ENCODE measurements around the gene PKD1. TPM values are rescaled to one million over a fixed set of nuclear protein-coding genes. Genes with fewer than 3 reads are reported as not detected.
"Not testable (repeated sequence)": the region's sequence is repeated elsewhere in the genome, so short reads cannot be mapped to it uniquely, and the experiment has no call there.

Gene PKD1
- total and polyA plus RNA-seq, 2 of the 13 experiments (the other 11 are each of a cell fraction or from before 2014, with no cell fraction given): 22.1 to 23.0 TPM

GRCh38 chr16:2123706-2124376 is 11.9 kb downstream of the PKD1 start:
- H3K4me1 ChIP-seq (ENCODE audit: insufficient read depth, low read length); H3K4me2 ChIP-seq (ENCODE audit: low read depth, low read length); H3K9me3 ChIP-seq (ENCODE audit: low read length); in situ Hi-C loops (cut with HindIII; ENCODE audit: extremely low pct_ligation_motif_present, low pct_unique_long_range_greater_than_20kb); H3K36me3 ChIP-seq (replicated peaks in 1 of 2; ENCODE audit: control insufficient read depth in 1 of 2, insufficient read depth in 2 of 2, low read length in 2 of 2); ATAC-seq; H3K4me3 ChIP-seq (replicated peaks in 1 of 3; ENCODE audit: insufficient read depth in 1 of 3, low read depth in 2 of 3, low read length in 3 of 3); H4K20me1 ChIP-seq (ENCODE audit: insufficient read depth, low read length); CTCF ChIA-PET (ENCODE audit: low intra/inter-chr PET ratio, low total read pairs); H3K27ac ChIP-seq (ENCODE audit: extremely low read length, insufficient read depth, low read length); FAIRE-seq; H3K9ac ChIP-seq (ENCODE audit: insufficient read depth, low read depth, low read length); BruUV-seq (replicated peaks); intact Hi-C loops (cut with micrococcal nuclease; ENCODE audit: unreplicated experiment); H3K27me3 ChIP-seq (ENCODE audit: control insufficient read depth in 1 of 2, insufficient read depth in 2 of 2, low read length in 2 of 2); H2AFZ ChIP-seq (ENCODE audit: low read length); DNase-seq (ENCODE audit: low spot score); POLR2A ChIA-PET: not testable (repeated sequence)
- peaks cover 14% of the 10 kb centered on the region for H3K79me2 ChIP-seq (ENCODE audit: insufficient read depth, low read length)
- WGBS (ENCODE audit: low lambda C conversion rate): no CpG with 5 or more reads among the region's 27 CpGs

GRCh38 chr16:2122934-2123683 is 12.6 kb downstream of the PKD1 start:
- H3K27me3 ChIP-seq (ENCODE audit: control insufficient read depth in 1 of 2, insufficient read depth in 2 of 2, low read length in 2 of 2); H3K9ac ChIP-seq (ENCODE audit: insufficient read depth, low read depth, low read length); intact Hi-C loops (cut with micrococcal nuclease; ENCODE audit: unreplicated experiment); POLR2A ChIA-PET; H3K4me1 ChIP-seq (ENCODE audit: insufficient read depth, low read length); H3K4me2 ChIP-seq (ENCODE audit: low read depth, low read length); FAIRE-seq; BruUV-seq (replicated peaks); H3K4me3 ChIP-seq (replicated peaks in 1 of 3; ENCODE audit: insufficient read depth in 1 of 3, low read depth in 2 of 3, low read length in 3 of 3); H3K36me3 ChIP-seq (replicated peaks in 1 of 2; ENCODE audit: control insufficient read depth in 1 of 2, insufficient read depth in 2 of 2, low read length in 2 of 2); DNase-seq (ENCODE audit: low spot score); CTCF ChIA-PET (ENCODE audit: low intra/inter-chr PET ratio, low total read pairs); H2AFZ ChIP-seq (ENCODE audit: low read length); in situ Hi-C loops (cut with HindIII; ENCODE audit: extremely low pct_ligation_motif_present, low pct_unique_long_range_greater_than_20kb); ATAC-seq; H3K27ac ChIP-seq (ENCODE audit: extremely low read length, insufficient read depth, low read length); H4K20me1 ChIP-seq (ENCODE audit: insufficient read depth, low read length); H3K9me3 ChIP-seq (ENCODE audit: low read length): not testable (repeated sequence)
- peaks cover 14% of the 10 kb centered on the region for H3K79me2 ChIP-seq (ENCODE audit: insufficient read depth, low read length)
- 99% methylated on average over 14 of the region's 26 CpGs for WGBS (ENCODE audit: low lambda C conversion rate)
